Measurements from ENCODE around the gene GARRE1. TPM values are rescaled to one million over a fixed set of nuclear protein-coding genes. Genes with fewer than 3 reads are reported as not detected.
A peak's percentile ranks its signal among the peaks of the same experiment; 100 is the strongest.

The GARRE1 gene
- total RNA-seq, 1 experiment from 2014 or later, result 6.1 TPM

GRCh38 chr19:34224996-34225658 is 29.2 kb upstream of the GARRE1 start:
- POLR2A ChIA-PET (ENCODE audit: unreplicated experiment), result interaction anchor here (0.6 kb wide), 1 partner anchor 107 kb away, joined by 3 read pairs; no protein-coding TSS in a partner anchor
- intact Hi-C loops (cut with micrococcal nuclease), result loop anchor here (5.0 kb wide), 1 partner anchor 112 kb away; no protein-coding TSS in a partner anchor

GRCh38 chr19:34225659-34226015 is 28.7 kb upstream of the GARRE1 start:
- Histone ChIP-seq H3K36me3 (ENCODE audit: low read depth, low read length) (peaks cover 60% of the 10 kb centered on the region), H3K9me2 (replicated peaks; ENCODE audit: low read length) (no peaks in the 10 kb centered on the region), H3K27me3 (ENCODE audit: low read length) (no peaks in the 10 kb centered on the region), H3K4me1 (ENCODE audit: insufficient read depth, low read length) (peaks cover 31% of the 10 kb centered on the region), H4K20me1 (ENCODE audit: low read length) (peaks cover 5% of the 10 kb centered on the region; the same call in 1 of the 2 replicates), H3K9me3 (ENCODE audit: low read length) (no peaks in the 10 kb centered on the region), H3K9ac (ENCODE audit: low read length) (no peak overlapping the region), H2AFZ (ENCODE audit: low read length) (no peak overlapping the region), H3K4me2 (ENCODE audit: low read length) (no peak overlapping the region), H3K4me3 (ENCODE audit: low read length) (no peak overlapping the region), H3F3A (ENCODE audit: low read length, unreplicated experiment) (no peaks in the 10 kb centered on the region), H3K27ac (ENCODE audit: low read length) (peak overlapping the region; percentile 34; the same call in 1 of the 2 replicates), H3K79me2 (ENCODE audit: low read length) (no peaks in the 10 kb centered on the region)
- no TSS peak for BruUV-seq (replicated peaks)
- ATAC-seq (no peak; the same call in 1 of the 2 replicates), DNase-seq (no peak)
- ChIA-PET POLR2A (ENCODE audit: unreplicated experiment) (interaction anchor here (0.6 kb wide), 1 partner anchor 108 kb away, joined by 3 read pairs; no protein-coding TSS in a partner anchor), CTCF (no interaction called here)
- TF ChIP-seq CTCF (conservative IDR thresholded peaks at IDR 0.05; ENCODE audit: low read depth, low read length), result no peak
- TF ChIP-seq EZH2phosphoT487 (IDR thresholded peaks at IDR 0.05; ENCODE audit: borderline replicate concordance, low read length), result no peak
- TF ChIP-seq EZH2 (IDR thresholded peaks at IDR 0.05; ENCODE audit: low read length, unreplicated experiment), result no peak
- intact Hi-C loops (cut with micrococcal nuclease), result loop anchor here (5.0 kb wide), 1 partner anchor 112 kb away; no protein-coding TSS in a partner anchor

More at GRCh38 chr19:34224996-34225658, 29.2 kb upstream of the GARRE1 start:
- CTCF ChIA-PET, result no interaction called here
- BruUV-seq (replicated peaks), result no TSS peak
- Histone ChIP-seq H3K4me1 (ENCODE audit: insufficient read depth, low read length) (peaks cover 31% of the 10 kb centered on the region), H3K9me2 (replicated peaks; ENCODE audit: low read length) (no peaks in the 10 kb centered on the region), H3K27me3 (ENCODE audit: low read length) (no peaks in the 10 kb centered on the region), H3K4me2 (ENCODE audit: low read length) (peak overlapping the region; percentile 24; the same call in 1 of the 2 replicates), H3K36me3 (ENCODE audit: low read depth, low read length) (peaks cover 60% of the 10 kb centered on the region), H3K79me2 (ENCODE audit: low read length) (no peaks in the 10 kb centered on the region), H3K9ac (ENCODE audit: low read length) (no peak overlapping the region), H3K4me3 (ENCODE audit: low read length) (no peak overlapping the region), H3K27ac (ENCODE audit: low read length) (peak overlapping the region; percentile 47), H3F3A (ENCODE audit: low read length, unreplicated experiment) (no peaks in the 10 kb centered on the region), H2AFZ (ENCODE audit: low read length) (no peak overlapping the region), H4K20me1 (ENCODE audit: low read length) (peaks cover 5% of the 10 kb centered on the region; the same call in 1 of the 2 replicates), H3K9me3 (ENCODE audit: low read length) (no peaks in the 10 kb centered on the region)
- peak; percentile 58 for DNase-seq
- ATAC-seq, result peak; percentile 83
- TF ChIP-seq EZH2phosphoT487 (IDR thresholded peaks at IDR 0.05; ENCODE audit: borderline replicate concordance, low read length) (no peak), EZH2 (IDR thresholded peaks at IDR 0.05; ENCODE audit: low read length, unreplicated experiment) (no peak), CTCF (conservative IDR thresholded peaks at IDR 0.05; ENCODE audit: low read depth, low read length) (no peak)

GRCh38 chr19:34226036-34226435 is 28.3 kb upstream of the GARRE1 start:
- no peak overlapping the region for H3K4me3 ChIP-seq (ENCODE audit: low read length)
- no peaks in the 10 kb centered on the region for H3K9me2 ChIP-seq (replicated peaks; ENCODE audit: low read length)
- H3F3A ChIP-seq (ENCODE audit: low read length, unreplicated experiment), result no peaks in the 10 kb centered on the region
- no peak overlapping the region for H3K27ac ChIP-seq (ENCODE audit: low read length)
- H3K36me3 ChIP-seq (ENCODE audit: low read depth, low read length), result peaks cover 60% of the 10 kb centered on the region
- no TSS peak for BruUV-seq (replicated peaks)
- POLR2A ChIA-PET (ENCODE audit: unreplicated experiment), result no interaction called here
- CTCF ChIA-PET, result no interaction called here
- no peak for DNase-seq
- no peaks in the 10 kb centered on the region for H3K9me3 ChIP-seq (ENCODE audit: low read length)
- no peaks in the 10 kb centered on the region for H3K27me3 ChIP-seq (ENCODE audit: low read length)
- H3K79me2 ChIP-seq (ENCODE audit: low read length), result no peaks in the 10 kb centered on the region
- H2AFZ ChIP-seq (ENCODE audit: low read length), result no peak overlapping the region
- no peak overlapping the region for H3K9ac ChIP-seq (ENCODE audit: low read length)
- H4K20me1 ChIP-seq (ENCODE audit: low read length), result peaks cover 5% of the 10 kb centered on the region; the same call in 1 of the 2 replicates
- TF ChIP-seq EZH2phosphoT487 (IDR thresholded peaks at IDR 0.05; ENCODE audit: borderline replicate concordance, low read length), result no peak
- intact Hi-C loops (cut with micrococcal nuclease), result loop anchor here (5.0 kb wide), 1 partner anchor 111 kb away; no protein-coding TSS in a partner anchor
- ATAC-seq, result no peak
- no peak overlapping the region for H3K4me2 ChIP-seq (ENCODE audit: low read length)
- peaks cover 34% of the 10 kb centered on the region for H3K4me1 ChIP-seq (ENCODE audit: insufficient read depth, low read length)
